Adipose tissue (tissue), 3 donors: ENCODE measurements around the gene RSAD1. TPM values are rescaled to one million over a fixed set of nuclear protein-coding genes. Genes with fewer than 3 reads are reported as not detected.
"Not testable (repeated sequence)": the region's sequence is repeated elsewhere in the genome, so short reads cannot be mapped to it uniquely, and the experiment has no call there.

Experiments
- H3K27ac ChIP-seq: one replicate; pipeline ENCODE4 v1.5.1; 2013; ENCODE audit warnings: low read depth, low read length
- WGBS, 3 donors: extraction: QIAGEN DNeasy Blood & Tissue Kit; methylation state at CpG; one replicate each; pipeline ENCODE4 v1.1.7; 2013; 5-methylcytosine and 5-hydroxymethylcytosine counted together
- polyA plus RNA-seq, 3 donors: library from polyadenylated mRNA; stranded (reverse); fragments of 200-250 nt; gene quantifications; one replicate each; pipeline ENCODE4 v1.2.3, GENCODE V29; 2013
- donor health status: healthy with polysubstance abuse.
- donor health status: Bipolar disorder and iron deficiency.
- donor health status: healthy.

RSAD1 gene
- polyA plus RNA-seq, 3 donors = 21.9 to 27.9 (median 25.9) TPM

DNA sequence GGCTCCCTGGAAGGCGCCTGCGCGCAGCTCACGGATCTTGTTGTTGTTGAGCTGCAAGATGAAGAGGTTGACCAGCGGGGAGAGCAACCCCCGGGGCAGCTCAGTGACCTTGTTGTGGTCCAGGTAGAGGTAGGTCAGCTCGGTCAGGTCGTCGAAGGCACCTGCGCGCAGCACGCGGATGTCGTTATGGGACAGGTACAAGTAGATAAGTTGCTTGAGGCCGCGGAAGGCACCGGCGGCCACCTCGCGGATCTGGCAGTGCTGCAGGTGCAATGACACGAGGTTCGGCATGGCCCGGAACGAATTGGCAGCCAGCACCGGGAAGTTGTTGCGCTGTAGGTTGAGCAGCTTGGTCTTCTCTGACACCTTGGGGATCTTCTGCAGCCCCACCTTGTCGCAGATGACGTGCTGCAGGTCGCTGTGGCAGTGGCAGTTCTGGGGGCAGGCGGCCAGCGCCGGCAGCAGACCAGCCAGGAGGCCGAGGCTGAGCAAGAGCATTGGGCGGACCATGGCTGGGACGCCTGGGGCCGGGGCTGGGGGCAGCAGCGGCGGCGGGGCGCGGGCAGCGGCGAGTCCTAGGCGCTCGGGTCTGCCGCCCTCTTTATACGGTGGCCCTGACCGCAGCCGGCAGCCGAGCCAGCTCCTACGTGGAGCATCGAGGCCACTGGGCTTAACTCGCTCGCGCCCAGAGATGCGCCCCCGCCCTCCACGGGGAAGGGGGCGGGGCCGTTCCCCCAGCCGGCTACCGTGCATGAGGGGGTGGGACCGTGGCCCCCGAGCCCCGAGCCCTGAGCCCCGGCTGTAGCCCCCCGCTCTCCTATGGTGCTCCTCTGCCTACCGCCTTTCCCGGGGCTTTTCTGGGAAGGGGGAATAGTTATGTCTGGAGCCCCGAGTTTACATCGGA, 10.1 kb upstream of the RSAD1 start, which contains the start of gene CHAD:
Gene CHAD, minus strand, starts transcription at position 577 of the 904 bp plus-strand sequence. Its CDS starts 67 bp downstream, at position 510.
- 25 to 55% (median 26%) methylated on average over 68 to 71 of the region's 71 CpGs for WGBS, 3 donors
- no peak within 1 kb of the TSS for H3K27ac ChIP-seq

DNA sequence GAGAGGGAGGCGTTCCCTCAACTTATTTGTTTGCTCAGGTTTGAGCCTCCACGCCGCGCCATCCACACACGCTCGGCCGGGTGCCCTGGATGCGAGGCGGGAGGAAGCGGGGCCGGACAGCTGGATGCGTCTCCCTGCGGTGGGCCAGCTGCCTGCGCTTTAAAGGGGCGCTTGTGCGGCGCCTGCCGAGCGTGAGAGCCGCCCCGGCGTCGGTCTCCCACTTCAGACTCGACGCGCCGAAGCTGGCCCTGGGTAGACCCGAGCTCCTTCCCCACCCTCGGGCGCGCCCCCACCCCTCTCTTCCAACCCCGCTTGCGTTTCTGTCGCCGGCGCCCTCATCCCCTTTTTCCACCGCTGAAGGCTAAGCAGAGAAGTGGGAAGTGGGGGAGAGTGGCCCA, 9.5 kb upstream of the RSAD1 start:
- WGBS, 3 donors = 5 to 23% (median 6%) methylated on average over 31 to 37 of the region's 37 CpGs
- no peak overlapping the region for H3K27ac ChIP-seq

DNA sequence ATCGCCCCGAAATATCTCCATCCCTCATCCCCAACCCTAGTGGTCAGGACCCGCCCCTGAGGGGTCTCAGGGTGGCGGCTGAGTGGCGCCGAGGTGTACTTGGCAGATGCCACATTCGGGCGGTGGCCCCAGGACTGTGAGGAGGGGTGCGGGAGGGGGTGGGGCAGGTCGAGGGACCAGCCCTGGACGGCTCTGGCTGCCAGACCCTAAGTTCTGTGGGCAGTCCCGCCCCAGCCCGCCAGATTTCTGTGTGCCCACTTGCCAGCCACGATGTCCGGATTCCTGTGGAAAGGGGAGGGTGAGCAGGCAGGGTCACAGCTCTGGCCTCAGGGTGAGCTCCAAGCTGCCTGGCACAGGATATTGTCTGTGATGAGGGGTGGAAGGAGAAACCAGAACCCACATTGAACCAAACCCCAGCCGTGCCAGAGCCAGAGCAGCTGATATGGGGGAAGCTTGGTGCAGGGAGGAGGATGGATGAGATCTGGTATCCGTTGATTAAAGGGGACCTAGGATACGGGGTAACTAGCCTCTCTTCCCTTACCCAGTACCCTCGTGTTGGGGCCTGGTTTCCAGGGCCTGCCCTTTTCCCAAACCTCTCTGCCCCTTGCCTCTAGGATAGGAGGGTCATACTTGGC, 8.9 kb upstream of the RSAD1 start:
- no peak overlapping the region for H3K27ac ChIP-seq
- WGBS, 3 donors = 67 to 82% (median 69%) methylated on average over 19 of the region's 19 CpGs

DNA sequence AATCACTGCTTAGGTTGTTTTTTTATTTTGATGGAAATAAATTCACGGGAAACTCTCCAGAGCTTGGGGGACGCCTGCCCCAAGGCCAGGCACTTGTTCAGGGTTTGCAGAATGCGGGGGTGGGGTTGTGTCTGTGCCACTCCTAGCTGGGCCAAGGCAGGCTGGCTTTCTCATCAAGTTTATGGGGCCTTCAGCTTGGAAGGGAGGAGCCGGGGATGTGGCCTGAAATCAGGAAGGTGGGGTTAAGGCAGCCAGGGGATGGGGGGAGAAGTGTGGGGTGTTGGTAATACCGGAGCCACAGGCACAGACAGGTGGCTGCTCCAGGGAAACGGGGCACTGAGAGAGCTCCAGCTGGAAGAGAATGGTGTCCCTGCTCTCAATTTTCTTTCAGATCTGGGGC, 8.2 kb upstream of the RSAD1 start:
- WGBS, 3 donors = 55 to 94% (median 85%) methylated on average over 6 of the region's 6 CpGs
- no peak overlapping the region for H3K27ac ChIP-seq

DNA sequence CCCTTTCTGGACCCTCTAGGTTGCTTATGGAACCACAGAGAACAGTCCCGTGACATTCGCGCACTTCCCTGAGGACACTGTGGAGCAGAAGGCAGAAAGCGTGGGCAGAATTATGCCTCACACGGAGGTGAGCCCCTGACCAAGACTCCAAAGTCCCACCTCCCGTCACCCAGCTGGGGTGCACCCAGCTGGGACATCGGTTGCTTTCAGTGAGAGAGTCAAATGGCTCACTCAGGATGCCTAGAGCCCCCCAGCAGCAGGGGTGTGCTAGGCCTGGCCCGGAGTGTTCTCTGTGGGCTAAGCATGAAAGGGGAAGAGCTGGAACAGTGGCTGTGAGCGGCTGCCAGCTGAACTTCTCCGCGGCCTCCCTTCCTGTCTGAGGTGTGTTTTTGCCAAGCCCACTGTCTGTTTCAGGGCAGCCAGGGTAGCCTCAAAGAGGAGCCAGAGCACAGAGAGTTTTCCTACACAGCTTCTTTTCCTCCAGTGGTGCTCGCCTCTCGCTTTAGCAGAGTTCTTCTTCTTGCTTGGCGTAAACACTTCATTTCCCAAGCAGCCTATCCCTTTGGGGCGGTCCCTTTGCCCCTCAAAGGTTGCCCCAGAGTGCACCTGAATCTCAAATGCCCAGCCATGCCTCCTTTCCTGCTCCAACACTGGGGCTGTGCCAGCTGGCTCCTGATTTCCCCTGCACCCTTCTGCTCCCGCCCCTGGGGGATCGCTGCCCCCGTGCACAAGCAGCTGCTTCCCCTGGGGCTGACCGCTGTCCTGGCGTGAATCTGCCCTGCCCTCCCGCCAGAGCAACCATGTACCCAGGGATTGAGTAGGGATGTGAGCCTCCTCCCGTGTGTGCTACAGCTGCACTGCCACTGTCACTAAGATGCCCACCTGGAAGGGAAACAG, 7.4 kb upstream of the RSAD1 start:
- 65 to 81% (median 71%) methylated on average over 22 of the region's 22 CpGs for WGBS, 3 donors
- no peak overlapping the region for H3K27ac ChIP-seq

DNA sequence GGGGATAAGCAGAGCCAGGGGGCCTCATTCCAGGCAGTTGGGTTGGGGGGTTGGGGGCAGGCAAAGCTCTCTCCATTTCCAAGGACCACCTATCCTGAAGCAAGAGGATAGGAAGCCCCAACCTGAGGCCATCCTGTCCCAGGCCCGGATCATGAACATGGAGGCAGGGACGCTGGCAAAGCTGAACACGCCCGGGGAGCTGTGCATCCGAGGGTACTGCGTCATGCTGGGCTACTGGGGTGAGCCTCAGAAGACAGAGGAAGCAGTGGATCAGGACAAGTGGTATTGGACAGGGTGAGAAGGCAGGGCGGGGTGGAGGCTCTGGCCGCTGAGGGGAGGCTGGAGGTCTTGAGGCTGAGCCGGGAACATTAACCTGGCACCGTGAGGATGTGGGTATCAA, 6.4 kb upstream of the RSAD1 start:
- H3K27ac ChIP-seq = no peak overlapping the region
- WGBS, 3 donors = 95 to 97% (median 96%) methylated on average over 10 of the region's 10 CpGs

DNA sequence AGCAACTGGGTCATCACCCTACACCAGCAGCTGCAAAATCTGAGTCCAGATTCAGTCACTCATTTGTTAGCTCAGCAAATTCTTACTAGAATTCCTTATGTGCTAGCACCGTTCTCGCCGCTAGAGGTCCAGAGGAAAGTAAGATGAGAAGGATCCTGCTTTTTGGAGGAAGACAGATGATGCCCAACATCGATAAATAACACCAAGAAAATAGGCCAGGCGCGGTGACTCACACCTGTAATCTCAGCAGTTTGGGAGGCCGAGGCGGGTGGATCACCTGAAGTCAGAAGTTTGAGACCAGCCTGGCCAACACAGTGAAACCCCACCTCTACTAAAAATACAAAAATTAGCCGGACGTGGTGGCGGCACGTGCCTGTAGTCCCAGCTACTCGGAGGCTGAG, 5.9 kb upstream of the RSAD1 start:
- 87 to 90% (median 90%) methylated on average over 13 of the region's 13 CpGs for WGBS, 3 donors
- not testable (repeated sequence) for H3K27ac ChIP-seq

DNA sequence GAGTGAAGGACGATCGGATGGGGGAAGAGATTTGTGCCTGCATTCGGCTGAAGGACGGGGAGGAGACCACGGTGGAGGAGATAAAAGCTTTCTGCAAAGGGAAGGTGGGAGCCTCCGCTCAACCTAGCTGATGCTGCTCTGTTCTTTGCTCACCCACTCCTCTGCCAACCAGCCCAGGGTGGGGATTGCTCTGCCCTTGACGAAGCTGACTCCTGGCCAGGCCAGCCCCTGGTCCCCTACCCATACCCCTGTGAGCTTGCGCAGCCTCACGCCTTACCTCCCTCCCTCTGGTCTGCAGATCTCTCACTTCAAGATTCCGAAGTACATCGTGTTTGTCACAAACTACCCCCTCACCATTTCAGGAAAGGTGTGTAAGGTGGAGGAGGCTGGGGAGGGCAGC, 4.8 kb upstream of the RSAD1 start:
- H3K27ac ChIP-seq = no peak overlapping the region
- WGBS, 3 donors = 79 to 94% (median 90%) methylated on average over 11 of the region's 11 CpGs

DNA sequence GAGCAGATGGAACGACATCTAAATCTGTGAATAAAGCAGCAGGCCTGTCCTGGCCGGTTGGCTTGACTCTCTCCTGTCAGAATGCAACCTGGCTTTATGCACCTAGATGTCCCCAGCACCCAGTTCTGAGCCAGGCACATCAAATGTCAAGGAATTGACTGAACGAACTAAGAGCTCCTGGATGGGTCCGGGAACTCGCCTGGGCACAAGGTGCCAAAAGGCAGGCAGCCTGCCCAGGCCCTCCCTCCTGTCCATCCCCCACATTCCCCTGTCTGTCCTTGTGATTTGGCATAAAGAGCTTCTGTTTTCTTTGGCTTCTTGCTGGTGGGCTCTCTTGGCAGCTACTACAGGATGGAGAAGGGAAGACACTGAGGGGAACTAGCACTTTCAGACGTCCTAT, 4.1 kb upstream of the RSAD1 start:
- whole genome bisulfite sequencing, 3 donors = 44 to 89% (median 81%) methylated on average over 6 of the region's 6 CpGs
- H3K27ac ChIP-seq = no peak overlapping the region

DNA sequence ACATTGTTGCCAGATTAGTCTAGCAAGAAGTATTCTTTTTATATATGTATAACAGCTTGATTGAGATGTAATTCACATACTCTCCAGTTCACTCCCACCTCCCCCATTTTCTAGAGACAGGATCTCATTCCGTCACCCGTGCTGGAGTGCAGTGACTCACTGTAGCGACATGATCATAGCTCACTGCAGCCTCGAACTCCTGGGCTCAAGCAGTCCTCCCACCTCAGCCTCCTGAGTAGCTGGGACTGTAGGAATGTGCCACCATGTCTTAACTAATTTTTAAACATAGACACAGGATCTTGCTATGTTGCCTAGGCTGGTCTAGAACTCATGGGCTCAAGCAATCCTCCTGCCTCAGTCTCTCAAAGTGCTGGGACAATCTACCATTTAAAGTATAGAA, 3.3 kb upstream of the RSAD1 start:
- 71 to 90% (median 87%) methylated on average over 4 of the region's 4 CpGs for WGBS, 3 donors
- H3K27ac ChIP-seq = no peak overlapping the region

DNA sequence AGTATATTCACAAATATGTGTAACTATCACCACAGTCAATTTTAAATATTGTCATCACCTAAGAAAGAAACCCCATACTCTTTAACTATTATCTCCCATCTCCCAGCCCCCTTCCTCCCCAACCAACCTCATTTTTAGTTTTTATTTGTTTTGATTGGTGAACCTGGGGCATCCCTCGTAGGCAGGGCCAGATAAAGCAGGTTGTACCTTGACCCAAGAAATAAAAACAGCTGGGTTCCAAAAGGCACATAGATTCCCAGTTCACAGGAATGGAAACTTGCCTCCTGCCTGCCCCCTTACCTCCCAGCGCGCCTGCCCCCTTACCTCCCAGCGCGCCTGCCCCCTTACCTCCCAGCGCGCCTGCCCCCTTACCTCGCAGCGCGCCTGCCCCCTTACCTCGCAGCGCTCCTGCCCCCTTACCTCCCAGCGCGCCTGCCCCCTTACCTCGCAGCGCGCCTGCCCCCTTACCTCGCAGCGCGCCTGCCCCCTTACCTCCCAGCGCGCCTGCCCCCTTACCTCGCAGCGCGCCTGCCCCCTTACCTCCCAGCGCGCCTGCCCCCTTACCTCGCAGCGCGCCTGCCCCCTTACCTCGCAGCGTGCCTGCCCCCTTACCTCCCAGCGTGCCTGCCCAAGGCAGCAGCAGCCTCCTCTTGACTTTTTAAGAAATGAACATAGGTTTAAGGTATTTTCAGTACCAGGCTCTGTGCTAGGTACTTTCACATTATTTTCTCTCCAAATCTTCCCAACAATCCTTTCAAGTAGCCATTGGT, 2.7 kb upstream of the RSAD1 start:
- 17 to 35% (median 17%) methylated on average over 18 to 26 of the region's 33 CpGs for WGBS, 3 donors
- H3K27ac ChIP-seq = not testable (repeated sequence)

DNA sequence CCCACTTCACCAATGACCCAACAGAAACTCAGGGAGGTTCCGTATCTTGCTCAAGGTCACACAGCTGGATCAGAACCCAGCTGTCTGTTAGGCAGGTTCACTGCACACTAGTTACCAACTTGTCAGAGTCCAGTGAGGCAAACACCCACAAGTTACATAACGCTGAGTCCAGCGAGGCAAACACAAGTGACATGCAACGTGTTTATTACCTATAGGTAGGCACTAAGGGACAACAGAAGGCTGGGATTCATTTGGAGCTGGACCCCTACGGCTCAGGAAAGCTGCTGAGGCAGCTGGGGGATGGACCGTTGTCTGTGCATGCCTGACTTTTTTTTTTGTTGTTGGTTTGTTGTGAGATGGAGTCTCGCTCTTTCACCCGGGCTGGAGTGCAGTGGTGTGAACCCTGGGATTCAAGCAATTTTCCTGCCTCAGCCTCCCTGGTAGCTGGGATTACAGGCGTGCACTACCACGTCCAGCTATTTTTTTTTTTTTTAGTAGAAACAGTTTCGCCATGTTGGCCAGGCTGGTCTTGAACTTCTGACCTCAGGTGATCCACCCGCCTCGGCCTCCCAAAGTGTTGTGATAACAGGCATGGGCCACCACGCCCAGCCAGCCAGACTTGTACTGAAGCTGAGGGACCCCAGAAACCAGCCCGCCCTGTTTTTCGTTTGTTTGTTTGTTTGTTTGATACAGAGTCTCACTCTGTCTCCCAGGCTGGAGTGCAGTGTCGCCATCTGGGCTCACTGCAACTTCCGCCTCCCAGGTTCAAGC, 1.9 kb upstream of the RSAD1 start:
- no peak overlapping the region for H3K27ac ChIP-seq
- 46 to 80% (median 78%) methylated on average over 18 of the region's 18 CpGs for WGBS, 3 donors

DNA sequence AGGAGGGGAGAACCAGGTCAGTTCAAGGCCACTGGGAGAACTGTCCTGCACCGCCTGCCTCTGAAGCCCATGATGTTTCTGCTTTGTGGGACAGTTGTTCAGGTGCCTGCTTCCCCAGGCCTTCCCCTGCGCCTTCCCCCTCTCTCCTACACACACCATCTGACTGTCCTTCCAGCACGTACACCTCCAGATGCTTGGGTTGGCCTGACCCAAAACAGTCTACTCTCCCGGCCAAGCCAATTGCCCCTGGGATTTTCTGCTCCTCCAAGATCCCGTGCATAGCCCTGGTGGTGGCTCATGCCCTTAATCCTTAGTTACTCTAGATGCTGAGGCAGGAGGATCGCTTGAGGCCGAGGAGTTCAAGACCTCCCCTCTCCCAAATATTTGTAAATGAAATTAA, 684 bp upstream of the RSAD1 start:
- no peak overlapping the region for H3K27ac ChIP-seq
- WGBS, 3 donors = 65 to 77% (median 70%) methylated on average over 7 of the region's 7 CpGs

DNA sequence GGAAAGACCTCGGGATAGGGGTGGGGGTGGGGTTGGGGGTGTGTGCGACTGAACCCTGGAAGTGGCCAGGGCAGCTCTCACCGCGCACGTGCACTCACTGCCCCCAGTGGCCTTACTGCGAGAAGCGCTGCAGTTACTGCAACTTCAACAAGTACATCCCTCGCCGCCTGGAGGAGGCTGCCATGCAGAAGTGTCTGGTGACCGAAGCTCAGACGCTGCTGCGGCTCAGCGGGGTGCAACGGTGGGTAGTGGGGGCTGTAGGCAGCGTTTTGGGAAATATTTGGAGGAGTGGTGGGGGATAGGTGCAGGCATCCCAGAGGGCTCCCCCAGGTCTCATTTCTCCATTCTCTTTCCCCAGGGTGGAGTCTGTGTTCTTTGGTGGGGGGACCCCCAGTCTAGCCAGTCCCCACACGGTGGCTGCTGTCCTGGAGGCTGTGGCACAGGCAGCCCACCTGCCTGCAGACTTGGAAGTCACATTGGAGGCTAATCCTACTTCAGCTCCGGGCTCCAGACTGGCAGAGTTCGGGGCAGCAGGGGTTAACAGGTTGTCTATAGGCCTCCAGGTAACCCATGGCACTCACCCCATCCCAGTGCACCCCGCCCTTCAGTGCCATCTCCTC, 972 bp downstream of the RSAD1 start:
- WGBS, 3 donors = 11 to 18% (median 17%) methylated on average over 19 of the region's 19 CpGs
- H3K27ac ChIP-seq = no peak overlapping the region

DNA sequence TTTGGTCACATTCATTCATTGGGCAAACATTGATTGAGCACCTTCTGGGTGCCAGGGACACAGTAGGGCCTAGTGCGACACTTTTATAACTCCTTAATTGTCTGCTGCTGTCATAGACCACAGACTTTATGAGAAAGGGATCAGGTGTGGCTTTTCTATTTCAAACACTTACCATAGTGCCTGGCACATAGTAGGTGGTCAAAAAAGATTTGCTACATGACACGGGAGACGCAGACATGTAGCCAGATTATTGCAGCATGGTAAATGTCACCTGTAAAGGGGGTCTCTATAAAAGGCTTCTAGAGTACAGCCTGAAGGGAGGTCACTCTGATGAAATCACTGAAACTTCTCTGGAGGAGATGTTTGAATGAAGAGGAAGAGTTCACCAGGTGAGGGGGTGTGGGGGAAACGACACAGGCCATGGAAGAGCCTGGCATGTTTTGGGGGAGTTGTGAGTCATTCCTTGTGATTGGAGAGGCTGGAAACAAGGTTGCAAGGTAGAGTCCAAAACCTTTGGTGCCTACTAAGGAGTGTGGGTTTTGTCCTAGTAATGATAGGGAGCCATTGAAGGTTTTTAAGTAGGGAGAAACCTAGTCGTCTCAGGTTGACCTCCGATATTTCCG, 1.6 kb downstream of the RSAD1 start:
- WGBS, 3 donors = 75 to 85% (median 82%) methylated on average over 7 of the region's 7 CpGs
- H3K27ac ChIP-seq = no peak overlapping the region

DNA sequence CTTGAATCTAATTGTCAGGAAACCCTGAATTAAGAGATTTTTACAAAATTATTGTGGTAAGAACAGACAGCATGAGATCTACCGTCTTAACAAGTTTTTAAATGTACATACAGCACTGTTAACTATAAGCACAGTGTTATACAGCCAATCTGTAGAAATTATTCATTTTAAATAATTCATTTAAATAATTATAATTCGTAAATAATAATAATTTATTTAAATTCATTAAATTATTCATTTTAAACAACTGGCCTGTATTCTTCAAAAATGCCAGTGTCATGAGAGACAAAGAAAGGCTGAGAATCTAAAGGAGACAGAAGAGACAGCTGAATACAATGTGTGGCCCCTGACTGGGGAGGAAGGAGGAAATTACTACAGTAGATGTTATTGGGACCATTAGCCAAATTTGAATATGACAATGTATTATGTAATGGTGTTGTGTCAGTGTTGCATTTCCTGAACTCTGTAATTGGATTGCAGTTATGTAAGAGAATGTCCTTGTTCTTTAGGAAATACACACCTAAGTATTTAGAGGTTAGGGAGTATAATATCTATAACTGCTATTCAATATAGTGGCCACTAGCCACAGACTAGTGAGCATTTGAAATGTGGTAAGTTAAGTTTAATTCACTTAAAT, 2.3 kb downstream of the RSAD1 start:
- 72 to 82% (median 78%) methylated on average over 2 of the region's 2 CpGs for WGBS, 3 donors
- no peak overlapping the region for H3K27ac ChIP-seq
